ENCODE measurements around the gene CHRDL2.

DNA sequence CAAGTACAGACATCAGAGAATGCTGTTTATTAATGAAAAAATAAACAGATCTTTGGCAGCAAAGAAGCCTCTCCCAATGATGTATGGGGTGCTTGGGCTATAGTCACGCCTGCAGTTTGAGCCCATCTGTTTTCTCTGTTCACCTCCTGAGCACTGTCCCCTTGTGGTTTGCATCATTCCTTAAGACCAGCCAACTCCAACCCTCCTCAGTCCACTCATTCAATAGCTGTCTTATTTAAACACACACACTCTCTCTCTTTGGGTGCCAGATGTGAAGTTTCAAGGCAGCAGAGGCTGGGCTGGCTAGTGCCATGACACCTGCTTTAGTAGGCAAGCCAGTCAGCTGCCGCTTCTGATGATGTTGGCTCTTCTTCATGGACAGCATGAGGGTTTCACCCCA is 80.7 kb downstream of the CHRDL2 start:
- TF ChIP-seq, protein P1, sequence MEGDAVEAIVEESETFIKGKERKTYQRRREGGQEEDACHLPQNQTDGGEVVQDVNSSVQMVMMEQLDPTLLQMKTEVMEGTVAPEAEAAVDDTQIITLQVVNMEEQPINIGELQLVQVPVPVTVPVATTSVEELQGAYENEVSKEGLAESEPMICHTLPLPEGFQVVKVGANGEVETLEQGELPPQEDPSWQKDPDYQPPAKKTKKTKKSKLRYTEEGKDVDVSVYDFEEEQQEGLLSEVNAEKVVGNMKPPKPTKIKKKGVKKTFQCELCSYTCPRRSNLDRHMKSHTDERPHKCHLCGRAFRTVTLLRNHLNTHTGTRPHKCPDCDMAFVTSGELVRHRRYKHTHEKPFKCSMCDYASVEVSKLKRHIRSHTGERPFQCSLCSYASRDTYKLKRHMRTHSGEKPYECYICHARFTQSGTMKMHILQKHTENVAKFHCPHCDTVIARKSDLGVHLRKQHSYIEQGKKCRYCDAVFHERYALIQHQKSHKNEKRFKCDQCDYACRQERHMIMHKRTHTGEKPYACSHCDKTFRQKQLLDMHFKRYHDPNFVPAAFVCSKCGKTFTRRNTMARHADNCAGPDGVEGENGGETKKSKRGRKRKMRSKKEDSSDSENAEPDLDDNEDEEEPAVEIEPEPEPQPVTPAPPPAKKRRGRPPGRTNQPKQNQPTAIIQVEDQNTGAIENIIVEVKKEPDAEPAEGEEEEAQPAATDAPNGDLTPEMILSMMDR (IDR thresholded peaks at IDR 0.05; ENCODE audit: low read length): no peak
- no peak for TF ChIP-seq EZH2 (IDR thresholded peaks at IDR 0.05; ENCODE audit: borderline replicate concordance, low read length)

Data from OCI-LY1 (cell line).